ENCODE data around the gene CAMK1D. TPM values are rescaled to one million over a fixed set of nuclear protein-coding genes. Genes with fewer than 3 reads are reported as not detected.

The CAMK1D gene
- polyA plus RNA-seq, 1 experiment: 8.2 TPM

DNA sequence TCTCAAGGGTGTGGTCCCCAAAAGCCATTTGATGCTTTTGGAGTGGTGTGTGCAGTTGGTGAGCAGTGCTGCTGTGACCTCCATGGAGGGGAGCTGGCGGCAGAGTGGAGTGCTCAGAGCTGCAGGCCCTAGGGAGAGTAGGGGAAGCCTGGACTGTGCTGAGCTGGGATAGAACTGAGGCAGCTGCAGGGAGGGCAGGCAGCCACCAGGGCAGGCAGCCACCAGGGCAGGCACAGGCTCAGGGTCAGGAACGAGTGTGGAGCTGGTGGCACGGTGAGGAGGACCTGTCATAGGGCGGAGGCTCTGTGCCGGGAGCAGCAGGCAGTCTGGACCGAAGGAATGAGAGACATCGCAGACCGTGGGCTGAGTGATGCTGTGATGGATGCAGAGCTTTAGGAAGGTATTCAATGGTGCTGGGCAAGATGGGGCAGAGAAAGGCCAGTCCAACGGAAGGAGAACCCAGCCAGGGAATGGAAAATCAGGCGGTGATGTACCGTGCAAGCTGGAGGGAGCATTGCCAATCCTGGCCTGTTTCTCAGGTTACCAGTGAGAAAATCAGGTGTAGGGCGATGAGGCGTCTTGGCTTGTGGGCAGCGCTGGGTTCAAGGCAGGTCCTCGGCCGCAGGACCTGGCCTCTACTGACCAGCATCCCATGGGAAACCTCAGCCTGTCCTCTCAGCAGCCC lies 152.6 kb downstream of the CAMK1D start:
- peaks cover 4% of the 10 kb centered on the region; the same call in 1 of the 2 replicates for H3K9me3 ChIP-seq (ENCODE audit: control insufficient read depth, insufficient read depth, low read length)
- H3K27ac ChIP-seq (ENCODE audit: low read depth, low read length): no peak overlapping the region
- DNase-seq (ENCODE audit: low read depth, low spot score): no peak
- ChIA-PET CTCF (no interaction called here), POLR2A (no interaction called here)
- H3K27me3 ChIP-seq (ENCODE audit: control insufficient read depth, insufficient read depth, low read length): peaks cover 7% of the 10 kb centered on the region
- no peak overlapping the region for H3K4me3 ChIP-seq (ENCODE audit: low read depth, low read length)
- no peak for TF ChIP-seq CTCF (IDR thresholded peaks at IDR 0.05; ENCODE audit: low read depth, low read length)

GRCh38 chr10:12502526-12503274 lies 153.4 kb downstream of the CAMK1D start:
- ChIA-PET POLR2A (no interaction called here), CTCF (no interaction called here)
- no peak overlapping the region for H3K4me3 ChIP-seq (ENCODE audit: low read depth, low read length)
- peaks cover 9% of the 10 kb centered on the region for H3K27me3 ChIP-seq (ENCODE audit: control insufficient read depth, insufficient read depth, low read length)
- no peak for TF ChIP-seq CTCF (IDR thresholded peaks at IDR 0.05; ENCODE audit: low read depth, low read length)
- no peak overlapping the region for H3K27ac ChIP-seq (ENCODE audit: low read depth, low read length)
- DNase-seq (ENCODE audit: low read depth, low spot score): no peak
- peaks cover 4% of the 10 kb centered on the region; the same call in 1 of the 2 replicates for H3K9me3 ChIP-seq (ENCODE audit: control insufficient read depth, insufficient read depth, low read length)

DNA sequence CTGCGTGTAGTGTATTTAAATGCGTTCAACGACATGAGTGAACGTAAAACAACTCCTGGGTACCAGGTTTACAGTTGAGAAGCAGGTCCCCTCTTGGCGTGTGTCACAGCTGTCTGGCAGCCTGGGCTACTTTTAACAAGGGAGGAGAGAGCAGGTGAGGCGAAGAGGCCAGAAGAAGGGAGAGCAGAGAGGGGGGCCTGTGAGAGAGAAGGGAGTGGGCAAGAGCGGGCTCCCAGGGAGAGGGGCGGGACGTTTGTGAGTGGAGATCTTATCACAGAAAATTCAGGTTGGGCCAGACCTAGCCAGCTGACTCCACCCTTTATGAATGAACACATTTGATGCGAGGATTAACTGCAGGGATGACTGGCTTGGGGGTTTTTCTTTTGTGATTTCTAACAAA lies 154.0 kb downstream of the CAMK1D start:
- no peak for TF ChIP-seq CTCF (IDR thresholded peaks at IDR 0.05; ENCODE audit: low read depth, low read length)
- H3K9me3 ChIP-seq (ENCODE audit: control insufficient read depth, insufficient read depth, low read length): peaks cover 4% of the 10 kb centered on the region; the same call in 1 of the 2 replicates
- H3K27ac ChIP-seq (ENCODE audit: low read depth, low read length): no peak overlapping the region
- POLR2A ChIA-PET: no interaction called here
- CTCF ChIA-PET: no interaction called here
- no peak overlapping the region for H3K4me3 ChIP-seq (ENCODE audit: low read depth, low read length)
- H3K27me3 ChIP-seq (ENCODE audit: control insufficient read depth, insufficient read depth, low read length): peaks cover 9% of the 10 kb centered on the region
- DNase-seq (ENCODE audit: low read depth, low spot score): no peak

- CTCF ChIA-PET: no interaction called here
- no peak for TF ChIP-seq CTCF (IDR thresholded peaks at IDR 0.05; ENCODE audit: low read depth, low read length)
- POLR2A ChIA-PET: no interaction called here
- H3K27ac ChIP-seq (ENCODE audit: low read depth, low read length): no peak overlapping the region
- DNase-seq (ENCODE audit: low read depth, low spot score): no peak
- H3K27me3 ChIP-seq (ENCODE audit: control insufficient read depth, insufficient read depth, low read length): peaks cover 9% of the 10 kb centered on the region
- peaks cover 4% of the 10 kb centered on the region; the same call in 1 of the 2 replicates for H3K9me3 ChIP-seq (ENCODE audit: control insufficient read depth, insufficient read depth, low read length)
- H3K4me3 ChIP-seq (ENCODE audit: low read depth, low read length): no peak overlapping the region
Measured at GRCh38 chr10:12504176-12504575, 154.8 kb downstream of the CAMK1D start.

GRCh38 chr10:12504628-12505027 lies 155.3 kb downstream of the CAMK1D start:
- Histone ChIP-seq H3K27me3 (ENCODE audit: control insufficient read depth, insufficient read depth, low read length) (peaks cover 9% of the 10 kb centered on the region), H3K9me3 (ENCODE audit: control insufficient read depth, insufficient read depth, low read length) (peaks cover 4% of the 10 kb centered on the region; the same call in 1 of the 2 replicates), H3K27ac (ENCODE audit: low read depth, low read length) (no peak overlapping the region), H3K4me3 (ENCODE audit: low read depth, low read length) (no peak overlapping the region)
- ChIA-PET CTCF (no interaction called here), POLR2A (no interaction called here)
- no peak for TF ChIP-seq CTCF (IDR thresholded peaks at IDR 0.05; ENCODE audit: low read depth, low read length)
- DNase-seq (ENCODE audit: low read depth, low spot score): no peak

All from AG04450 (cell line).